GM12878 (cell line): ENCODE measurements around the gene ARHGAP12. TPM values are rescaled to one million over a fixed set of nuclear protein-coding genes. Genes with fewer than 3 reads are reported as not detected.

Experiments used
- ATAC-seq: fragments of 200-7000 bp; cut with Tn5 transposase; 3 replicates; pipeline ENCODE4 v1.9.1; 2020; ENCODE audit warnings: mild to moderate bottlenecking, moderate library complexity
- BruUV-seq: library from RNA; stranded (reverse); fragments of 400-500 nt; replicated peaks from 2 replicates; lab custom pipeline; 2021; lab: Mats Ljungman, UMichigan
- CTCF ChIA-PET: fragments of 300-600 bp; sonication (Branson Sonifier 250); formaldehyde crosslinking; extraction: SDS; loops from one replicate; lab custom pipeline; 2021; ENCODE audit warnings: inconsistent platforms; lab: Yijun Ruan, JAX
- POLR2A ChIA-PET: fragments of 350-600 bp; formaldehyde crosslinking; extraction: SDS; loops from one replicate; lab custom pipeline; 2021; ENCODE audit warnings: inconsistent platforms; lab: Charles Lee
- RAD21 ChIA-PET: fragments of 300-600 bp; sonication (Branson Sonifier 250); formaldehyde crosslinking; loops from one replicate; lab custom pipeline; 2023; ENCODE audit warnings: antibody characterized with exemption; ENCODE audit not compliant: unreplicated experiment; lab: Charles Lee
- SMC1A ChIA-PET: fragments of 300-600 bp; sonication (Branson Sonifier 250); formaldehyde crosslinking; loops from one replicate; lab custom pipeline; 2023; ENCODE audit not compliant: unreplicated experiment, uncharacterized antibody; lab: Charles Lee
- DNase-seq: peaks from one replicate; pipeline ENCODE4 v3.0.0-alpha.2; 2011; ENCODE audit warnings: low read depth, low spot score
- FAIRE-seq: peaks from 3 replicates; lab custom pipeline; 2011; peaks lifted over from hg19 to GRCh38; lab: Jason Lieb, UNC
- H2AFZ ChIP-seq: 2 replicates; pipeline ENCODE4 v1.6.0; 2011; ENCODE audit warnings: low read depth, low read length, control low read depth; ENCODE audit not compliant: control insufficient read depth
- H3K27ac ChIP-seq: 2 replicates; pipeline ENCODE4 v1.5.1; 2011; ENCODE audit warnings: control low read depth; ENCODE audit not compliant: control insufficient read depth, insufficient read depth
- H3K27me3 ChIP-seq, 2 experiments: replicated peaks in 1 of 2; 2 replicates each; pipeline versions ENCODE4 v1.6.0 to v1.6.1; 2011; ENCODE audit warnings: low read length in 1 of 2; ENCODE audit not compliant: control insufficient read depth in 2 of 2, insufficient read depth in 2 of 2
- H3K36me3 ChIP-seq, 2 experiments: 2 replicates each; pipeline ENCODE4 v1.5.1; 2011; ENCODE audit warnings: low read length in 1 of 2; ENCODE audit not compliant: control insufficient read depth in 2 of 2, insufficient read depth in 2 of 2
- H3K4me1 ChIP-seq: 2 replicates; pipeline ENCODE4 v1.6.1; 2011; ENCODE audit warnings: mild to moderate bottlenecking, low read length, moderate library complexity, mixed read lengths; ENCODE audit not compliant: control insufficient read depth, insufficient read depth
- H3K4me2 ChIP-seq: 2 replicates; pipeline ENCODE4 v1.6.0; 2011; ENCODE audit warnings: control low read depth; ENCODE audit not compliant: control insufficient read depth, insufficient read depth
- H3K4me3 ChIP-seq: fragments of 200-600 bp; sonication (generic); 2 replicates; pipeline ENCODE4 v1.5.1; 2016
- H3K79me2 ChIP-seq: 2 replicates; pipeline ENCODE4 v1.6.0; 2011; ENCODE audit warnings: low read length; ENCODE audit not compliant: control insufficient read depth, insufficient read depth
- H3K9ac ChIP-seq: 2 replicates; pipeline ENCODE4 v1.8.0; 2011; ENCODE audit warnings: low read length, control low read depth, mixed read lengths; ENCODE audit not compliant: control insufficient read depth, insufficient read depth
- H3K9me3 ChIP-seq: replicated peaks from 3 replicates; pipeline ENCODE4 v1.5.1; 2011; ENCODE audit warnings: mild to moderate bottlenecking, low read length; ENCODE audit not compliant: control insufficient read depth, insufficient read depth
- H4K20me1 ChIP-seq: 2 replicates; pipeline ENCODE4 v1.6.0; 2011; ENCODE audit not compliant: control insufficient read depth, insufficient read depth
- BCL11A ChIP-seq: IDR thresholded peaks from 2 replicates; pipeline ENCODE4 v1.6.1; 2011; ENCODE audit warnings: low read depth, low read length
- IKZF2 ChIP-seq, 2 experiments: fragments of 450-650 bp; IDR thresholded peaks; 2 replicates each; pipeline ENCODE4 v1.6.1; 2017; ENCODE audit warnings: mild to moderate bottlenecking in 2 of 2, moderate library complexity in 2 of 2
- LARP7 ChIP-seq: fragments of 450-650 bp; IDR thresholded peaks from 2 replicates; pipeline ENCODE4 v1.6.1; 2017; ENCODE audit warnings: mild to moderate bottlenecking
- MEF2B ChIP-seq: fragments of 450-650 bp; IDR thresholded peaks from 2 replicates; pipeline ENCODE4 v1.6.1; 2018; ENCODE audit warnings: mild to moderate bottlenecking, moderate library complexity; ENCODE audit not compliant: partially characterized antibody, poor library complexity, severe bottlenecking
- MYB ChIP-seq: fragments of 150-350 bp; IDR thresholded peaks from 2 replicates; pipeline ENCODE4 v1.6.1; 2014; ENCODE audit warnings: mild to moderate bottlenecking, low read depth, low read length, borderline replicate concordance
- SP1 ChIP-seq: IDR thresholded peaks from one replicate; pipeline ENCODE4 v1.6.1; 2011; ENCODE audit warnings: low read depth, low read length
- SREBF1 ChIP-seq: IDR thresholded peaks from 2 replicates; pipeline ENCODE4 v1.6.1; 2012; ENCODE audit warnings: mild to moderate bottlenecking, low read length
- SUPT20H ChIP-seq: IDR thresholded peaks from 2 replicates; pipeline ENCODE4 v1.6.1; 2011; ENCODE audit warnings: low read depth, mild to moderate bottlenecking, low read length, moderate library complexity, borderline replicate concordance; ENCODE audit not compliant: control insufficient read depth
- TCF7 ChIP-seq: IDR thresholded peaks from 2 replicates; pipeline ENCODE4 v1.6.1; 2014; ENCODE audit warnings: antibody characterized with exemption, borderline replicate concordance
- ZNF622 ChIP-seq: fragments of 450-650 bp; IDR thresholded peaks from 2 replicates; pipeline ENCODE4 v1.6.1; 2017; ENCODE audit warnings: mild to moderate bottlenecking, inconsistent platforms
- ZSCAN29 ChIP-seq: fragments of 450-650 bp; IDR thresholded peaks from 2 replicates; pipeline ENCODE4 v1.6.1; 2017; ENCODE audit warnings: mild to moderate bottlenecking, moderate library complexity
- WGBS: methylation state at CpG from one replicate; pipeline ENCODE4 v1.1.6; 2016; ENCODE audit warnings: low lambda C conversion rate; ENCODE audit not compliant: insufficient replicate concordance, insufficient coverage; ENCODE audit errors: missing lambda C conversion rate; 5-methylcytosine and 5-hydroxymethylcytosine counted together
- in situ Hi-C: fragments of 300-500 bp; cut with MboI; formaldehyde crosslinking; loops from 9 replicates; pipeline ENCODE4 v1.14.3; 2018; ENCODE audit warnings: mixed read lengths
- intact Hi-C: fragments of 100-400 bp; cut with micrococcal nuclease; formaldehyde crosslinking; loops from one replicate; pipeline ENCODE4 v1.14.2; 2022; ENCODE audit not compliant: unreplicated experiment
- polyA plus RNA-seq, 11 experiments: library from polyadenylated mRNA; depleted of rRNA in 4 of 11; unstranded in 6 of 11; stranded (reverse) in 5 of 11; fragments of >200 nt; fragmentation: Nextera tagmentation in 4 of 11; fragmentation: Illumina TruSeq in 1 of 11; extraction: Ambion mirVana in 4 of 11; extraction: Trizol in 1 of 11; gene quantifications; 1 replicate in 1 of 11; 2 replicates in 10 of 11; pipeline versions ENCODE4 v1.2.1 to v1.2.3, GENCODE V29; 2011 to 2016; ENCODE audit warnings: inconsistent platforms in 2 of 11, missing spikeins in 2 of 11, low read depth in 1 of 11
- total RNA-seq, 4 experiments: library from RNA; depleted of rRNA in 3 of 4; stranded (reverse); fragments of >200 nt in 3 of 4; fragmentation: Illumina TruSeq in 1 of 4; extraction: Trizol in 1 of 4; gene quantifications; 2 replicates each; pipeline versions ENCODE4 v1.2.1 to v1.2.3, GENCODE V29; 2013 to 2021
- TF ChIP-seq, protein P1 (sequence below): fragments of 450-650 bp; IDR thresholded peaks from 2 replicates; pipeline ENCODE4 v1.6.1; 2017; ENCODE audit warnings: low read depth, mild to moderate bottlenecking, moderate library complexity
- TF ChIP-seq, protein P2 (sequence below): IDR thresholded peaks from 2 replicates; pipeline ENCODE4 v1.6.1; 2012; ENCODE audit warnings: low read depth, low read length, improper control_type of control experiment
- TF ChIP-seq, protein P3 (sequence below): fragments of 450-650 bp; IDR thresholded peaks from 2 replicates; pipeline ENCODE4 v1.6.1; 2017; ENCODE audit warnings: mild to moderate bottlenecking

The ARHGAP12 gene
- total and polyA plus RNA-seq, 10 of the 15 experiments (the other 5 are each of a cell fraction or from before 2014, with no cell fraction given): 5.4 to 15.6 (median 8.5) TPM

DNA sequence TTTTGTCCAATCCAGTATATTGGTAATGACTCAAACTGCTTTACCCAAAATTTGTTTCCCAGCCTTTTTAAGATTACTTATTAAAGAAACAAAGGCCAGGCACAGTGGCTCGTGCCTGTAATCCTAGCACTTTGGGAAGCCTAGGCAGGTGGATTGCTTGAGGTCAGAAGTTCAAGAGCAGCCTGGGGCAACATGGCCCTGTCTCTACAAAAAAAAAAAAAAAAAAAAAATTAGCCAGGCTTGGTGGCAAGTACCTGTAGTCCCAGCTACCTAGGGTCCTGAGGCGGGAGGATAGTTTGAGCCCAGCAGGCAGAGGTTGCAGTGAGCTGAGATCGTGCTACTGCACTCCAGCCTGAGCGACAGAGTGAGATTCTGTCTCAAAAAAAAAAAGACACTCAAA lies 7.0 kb upstream of the ARHGAP12 start:
- Histone ChIP-seq H3K4me1 (peaks cover under 1% of the 10 kb centered on the region; the same call in 1 of the 2 replicates), H3K79me2 (no peaks in the 10 kb centered on the region), H3K9me3 (no peaks in the 10 kb centered on the region), H2AFZ (no peak overlapping the region), H3K4me3 (no peak overlapping the region)
- 93% methylated on average over 4 of the region's 4 CpGs for WGBS
- in situ Hi-C loops: no loop called here
- TF ChIP-seq IKZF2 (IDR thresholded peaks at IDR 0.05): no peak
- TF ChIP-seq ZSCAN29: no peak
- no peak for TF ChIP-seq SREBF1
- no peak for TF ChIP-seq MEF2B
- TF ChIP-seq, protein P1, sequence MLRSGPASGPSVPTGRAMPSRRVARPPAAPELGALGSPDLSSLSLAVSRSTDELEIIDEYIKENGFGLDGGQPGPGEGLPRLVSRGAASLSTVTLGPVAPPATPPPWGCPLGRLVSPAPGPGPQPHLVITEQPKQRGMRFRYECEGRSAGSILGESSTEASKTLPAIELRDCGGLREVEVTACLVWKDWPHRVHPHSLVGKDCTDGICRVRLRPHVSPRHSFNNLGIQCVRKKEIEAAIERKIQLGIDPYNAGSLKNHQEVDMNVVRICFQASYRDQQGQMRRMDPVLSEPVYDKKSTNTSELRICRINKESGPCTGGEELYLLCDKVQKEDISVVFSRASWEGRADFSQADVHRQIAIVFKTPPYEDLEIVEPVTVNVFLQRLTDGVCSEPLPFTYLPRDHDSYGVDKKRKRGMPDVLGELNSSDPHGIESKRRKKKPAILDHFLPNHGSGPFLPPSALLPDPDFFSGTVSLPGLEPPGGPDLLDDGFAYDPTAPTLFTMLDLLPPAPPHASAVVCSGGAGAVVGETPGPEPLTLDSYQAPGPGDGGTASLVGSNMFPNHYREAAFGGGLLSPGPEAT: no peak
- TF ChIP-seq ZNF622: no peak
- TF ChIP-seq SUPT20H: no peak
- TF ChIP-seq SP1: no peak
- no peak for TF ChIP-seq TCF7
- no peak for TF ChIP-seq MYB
- TF ChIP-seq LARP7: no peak
- TF ChIP-seq, protein P2, sequence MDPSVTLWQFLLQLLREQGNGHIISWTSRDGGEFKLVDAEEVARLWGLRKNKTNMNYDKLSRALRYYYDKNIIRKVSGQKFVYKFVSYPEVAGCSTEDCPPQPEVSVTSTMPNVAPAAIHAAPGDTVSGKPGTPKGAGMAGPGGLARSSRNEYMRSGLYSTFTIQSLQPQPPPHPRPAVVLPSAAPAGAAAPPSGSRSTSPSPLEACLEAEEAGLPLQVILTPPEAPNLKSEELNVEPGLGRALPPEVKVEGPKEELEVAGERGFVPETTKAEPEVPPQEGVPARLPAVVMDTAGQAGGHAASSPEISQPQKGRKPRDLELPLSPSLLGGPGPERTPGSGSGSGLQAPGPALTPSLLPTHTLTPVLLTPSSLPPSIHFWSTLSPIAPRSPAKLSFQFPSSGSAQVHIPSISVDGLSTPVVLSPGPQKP: no peak
- no peak for TF ChIP-seq BCL11A
- TF ChIP-seq, protein P3, sequence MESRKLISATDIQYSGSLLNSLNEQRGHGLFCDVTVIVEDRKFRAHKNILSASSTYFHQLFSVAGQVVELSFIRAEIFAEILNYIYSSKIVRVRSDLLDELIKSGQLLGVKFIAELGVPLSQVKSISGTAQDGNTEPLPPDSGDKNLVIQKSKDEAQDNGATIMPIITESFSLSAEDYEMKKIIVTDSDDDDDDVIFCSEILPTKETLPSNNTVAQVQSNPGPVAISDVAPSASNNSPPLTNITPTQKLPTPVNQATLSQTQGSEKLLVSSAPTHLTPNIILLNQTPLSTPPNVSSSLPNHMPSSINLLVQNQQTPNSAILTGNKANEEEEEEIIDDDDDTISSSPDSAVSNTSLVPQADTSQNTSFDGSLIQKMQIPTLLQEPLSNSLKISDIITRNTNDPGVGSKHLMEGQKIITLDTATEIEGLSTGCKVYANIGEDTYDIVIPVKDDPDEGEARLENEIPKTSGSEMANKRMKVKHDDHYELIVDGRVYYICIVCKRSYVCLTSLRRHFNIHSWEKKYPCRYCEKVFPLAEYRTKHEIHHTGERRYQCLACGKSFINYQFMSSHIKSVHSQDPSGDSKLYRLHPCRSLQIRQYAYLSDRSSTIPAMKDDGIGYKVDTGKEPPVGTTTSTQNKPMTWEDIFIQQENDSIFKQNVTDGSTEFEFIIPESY: no peak
- TF ChIP-seq, all 136 proteins: peak for 0
- H4K20me1 ChIP-seq: no peaks in the 10 kb centered on the region
- no peak overlapping the region for H3K27ac ChIP-seq
- POLR2A ChIA-PET: no interaction called here
- CTCF ChIA-PET: interaction anchor here (2.1 kb wide), 1 partner anchor 74 kb away, joined by 7 read pairs; no protein-coding TSS in a partner anchor
- intact Hi-C loops: no loop called here
- no peaks in the 10 kb centered on the region for H3K36me3 ChIP-seq
- BruUV-seq: no TSS peak
- SMC1A ChIA-PET: interaction anchor here (0.6 to 1.6 kb wide), 3 partner anchors 74 to 189 kb away, joined by 3 to 5 read pairs (median 4); no protein-coding TSS in a partner anchor
- H3K9ac ChIP-seq: no peak overlapping the region
- H3K4me2 ChIP-seq: no peak overlapping the region
- ATAC-seq: no peak
- H3K27me3 ChIP-seq: no peaks in the 10 kb centered on the region
- DNase-seq: no peak
- RAD21 ChIA-PET: interaction anchor here (1.3 kb wide), 1 partner anchor 74 kb away, joined by 3 read pairs; no protein-coding TSS in a partner anchor
- no peak for FAIRE-seq
